H1 (cell line): ENCODE results near the gene TMEM181. TPM values are rescaled to one million over a fixed set of nuclear protein-coding genes. Genes with fewer than 3 reads are reported as not detected.

Source experiments
- CTCF ChIA-PET: fragments of 300-600 bp; sonication (Branson Sonifier 250); formaldehyde crosslinking; loops from one replicate; lab custom pipeline; 2021; ENCODE audit not compliant: partially characterized antibody; lab: Charles Lee
- POLR2A ChIA-PET: fragments of 300-600 bp; sonication (Branson Sonifier 250); formaldehyde crosslinking; loops from one replicate; lab custom pipeline; 2021; ENCODE audit warnings: inconsistent platforms; ENCODE audit not compliant: partially characterized antibody; lab: Charles Lee
- DNase-seq, 2 experiments: peaks; one replicate each; pipeline versions ENCODE4 v3.0.0 to v3.0.0-alpha.2; 2010 to 2022; ENCODE audit warnings: low spot score in 2 of 2, low read depth in 1 of 2, mixed read lengths in 1 of 2
- FAIRE-seq: peaks from 2 replicates; lab custom pipeline; 2011; peaks lifted over from hg19 to GRCh38; lab: Jason Lieb, UNC
- H2AFZ ChIP-seq: 2 replicates; pipeline ENCODE4 v1.8.1; 2012; ENCODE audit warnings: low read length, inconsistent platforms
- H2AK5ac ChIP-seq: 2 replicates; pipeline ENCODE4 v1.6.1; 2013; ENCODE audit warnings: low read depth, low read length
- H2BK120ac ChIP-seq: replicated peaks from 2 replicates; pipeline ENCODE3; 2013; ENCODE audit warnings: low read depth, low read length, inconsistent platforms
- H2BK12ac ChIP-seq: 2 replicates; pipeline ENCODE4 v1.6.1; 2013; ENCODE audit warnings: low read depth, low read length
- H2BK15ac ChIP-seq: 2 replicates; pipeline ENCODE4 v1.6.1; 2013; ENCODE audit warnings: low read length
- H2BK20ac ChIP-seq: 2 replicates; pipeline ENCODE4 v1.6.1; 2013; ENCODE audit warnings: low read length
- H2BK5ac ChIP-seq: 2 replicates; pipeline ENCODE4 v1.6.1; 2013; ENCODE audit warnings: low read depth, low read length
- H3K14ac ChIP-seq: 2 replicates; pipeline ENCODE4 v1.6.1; 2013; ENCODE audit warnings: inconsistent platforms; ENCODE audit not compliant: insufficient read length
- H3K18ac ChIP-seq: 2 replicates; pipeline ENCODE4 v1.6.1; 2013; ENCODE audit warnings: low read length; ENCODE audit errors: extremely low read depth
- H3K23ac ChIP-seq: 2 replicates; pipeline ENCODE4 v1.6.1; 2013; ENCODE audit warnings: inconsistent platforms; ENCODE audit not compliant: insufficient read length
- H3K23me2 ChIP-seq: 2 replicates; pipeline ENCODE4 v1.6.1; 2013; ENCODE audit warnings: low read depth, low read length
- H3K27ac ChIP-seq: 2 replicates; pipeline ENCODE4 v1.6.1; 2011; ENCODE audit warnings: low read depth, low read length, inconsistent platforms
- H3K27me3 ChIP-seq, 4 experiments: replicated peaks in 1 of 4; 1 replicate in 1 of 4; 2 replicates in 3 of 4; pipeline versions ENCODE4 v1.6.1 to v1.8.1; 2011 to 2013; ENCODE audit warnings: low read length in 3 of 4, mild to moderate bottlenecking in 3 of 4, inconsistent platforms in 2 of 4, mixed read lengths in 2 of 4, moderate library complexity in 1 of 4; ENCODE audit not compliant: control insufficient read depth in 3 of 4, insufficient read depth in 3 of 4; ENCODE audit errors: extremely low read depth in 1 of 4
- H3K36me3 ChIP-seq, 4 experiments: 2 replicates each; pipeline versions ENCODE4 v1.6.1 to v1.8.1; 2011 to 2013; ENCODE audit warnings: mild to moderate bottlenecking in 4 of 4, low read length in 3 of 4, moderate library complexity in 2 of 4, control low read depth in 1 of 4, inconsistent platforms in 1 of 4; ENCODE audit not compliant: insufficient read depth in 4 of 4, control insufficient read depth in 2 of 4
- H3K4ac ChIP-seq: replicated peaks from 2 replicates; pipeline ENCODE3; 2013; ENCODE audit warnings: low read length, low read depth, mixed read lengths, inconsistent platforms; ENCODE audit not compliant: insufficient read length
- H3K4me1 ChIP-seq, 4 experiments: replicated peaks in 1 of 4; 1 replicate in 1 of 4; 2 replicates in 3 of 4; pipeline versions ENCODE4 v1.6.1 to v1.8.1; 2011 to 2013; ENCODE audit warnings: low read length in 3 of 4, inconsistent platforms in 2 of 4, mixed read lengths in 1 of 4; ENCODE audit not compliant: insufficient read depth in 4 of 4, control insufficient read depth in 3 of 4
- H3K4me2 ChIP-seq, 2 experiments: 2 replicates each; pipeline versions ENCODE4 v1.6.1 to v1.8.1; 2011 to 2013; ENCODE audit warnings: low read depth in 2 of 2, low read length in 2 of 2, control low read depth in 1 of 2, inconsistent platforms in 1 of 2, mild to moderate bottlenecking in 1 of 2; ENCODE audit not compliant: insufficient read depth in 1 of 2
- H3K4me3 ChIP-seq, 4 experiments: fragments of 200-600, 300-600 bp in 1 of 4; sonication (generic), shearing (Covaris generic), sonication (Bioruptor Twin) in 1 of 4; 2 replicates each; pipeline versions ENCODE4 v1.5.1 to v1.8.1; 2011 to 2016; ENCODE audit warnings: low read length in 4 of 4, low read depth in 3 of 4, control low read depth in 2 of 4, inconsistent platforms in 2 of 4, mild to moderate bottlenecking in 2 of 4, mixed read lengths in 1 of 4, moderate library complexity in 1 of 4; ENCODE audit not compliant: insufficient read depth in 2 of 4; ENCODE audit errors: extremely low read depth in 1 of 4
- H3K56ac ChIP-seq: replicated peaks from 2 replicates; pipeline ENCODE3; 2013; ENCODE audit warnings: low read depth, mild to moderate bottlenecking, mixed read lengths, low read length, inconsistent platforms; ENCODE audit not compliant: insufficient read length
- H3K79me1 ChIP-seq: 2 replicates; pipeline ENCODE4 v1.6.1; 2013; ENCODE audit warnings: low read depth, low read length, control low read depth
- H3K79me2 ChIP-seq, 2 experiments: 2 replicates each; pipeline versions ENCODE4 v1.6.1 to v1.8.1; 2012 to 2013; ENCODE audit warnings: low read length in 2 of 2, mild to moderate bottlenecking in 2 of 2, inconsistent platforms in 1 of 2; ENCODE audit not compliant: insufficient read depth in 2 of 2, control insufficient read depth in 1 of 2
- H3K9ac ChIP-seq, 4 experiments: replicated peaks in 1 of 4; 1 replicate in 1 of 4; 2 replicates in 3 of 4; pipeline versions ENCODE4 v1.6.1 to v1.8.1; 2011 to 2013; ENCODE audit warnings: low read depth in 3 of 4, low read length in 3 of 4, control low read depth in 2 of 4, mild to moderate bottlenecking in 2 of 4, moderate library complexity in 2 of 4, inconsistent platforms in 1 of 4; ENCODE audit errors: extremely low read depth in 1 of 4
- H3K9me3 ChIP-seq, 2 experiments: 2 replicates each; pipeline versions ENCODE4 v1.6.1 to v1.8.1; 2012 to 2013; ENCODE audit warnings: mild to moderate bottlenecking in 2 of 2, moderate library complexity in 2 of 2, control low read depth in 1 of 2, inconsistent platforms in 1 of 2, low read depth in 1 of 2, low read length in 1 of 2, mixed read lengths in 1 of 2; ENCODE audit not compliant: insufficient read depth in 2 of 2
- H4K20me1 ChIP-seq, 2 experiments: replicated peaks in 1 of 2; 2 replicates each; pipeline versions ENCODE3 to v1.8.1; 2011 to 2013; ENCODE audit warnings: inconsistent platforms in 2 of 2, low read length in 2 of 2, mild to moderate bottlenecking in 1 of 2; ENCODE audit not compliant: insufficient read depth in 2 of 2, control insufficient read depth in 1 of 2
- H4K5ac ChIP-seq: 2 replicates; pipeline ENCODE4 v1.6.1; 2013; ENCODE audit warnings: low read length, low read depth, mixed read lengths, inconsistent platforms; ENCODE audit not compliant: insufficient read length
- H4K8ac ChIP-seq: 2 replicates; pipeline ENCODE4 v1.8.0; 2013; ENCODE audit warnings: mild to moderate bottlenecking, moderate library complexity, low read length, inconsistent platforms; ENCODE audit not compliant: insufficient read depth; ENCODE audit errors: extremely low read depth
- H4K91ac ChIP-seq: replicated peaks from 2 replicates; pipeline ENCODE3; 2013; ENCODE audit warnings: low read length, mixed read lengths, inconsistent platforms; ENCODE audit not compliant: insufficient read length
- BRCA1 ChIP-seq: IDR thresholded peaks from 2 replicates; pipeline ENCODE4 v1.6.1; 2012; ENCODE audit warnings: low read depth, low read length, improper control_type of control experiment
- CHD1 ChIP-seq: IDR thresholded peaks from 2 replicates; pipeline ENCODE4 v1.6.1; 2012; ENCODE audit warnings: low read depth, low read length, improper control_type of control experiment
- CTCF ChIP-seq, 3 experiments: IDR thresholded peaks; 1 replicate in 2 of 3; 2 replicates in 1 of 3; pipeline versions ENCODE4 v1.5.1 to v1.6.1; 2011; ENCODE audit warnings: low read length in 3 of 3, mild to moderate bottlenecking in 3 of 3, inconsistent platforms in 2 of 3, low read depth in 1 of 3, moderate library complexity in 1 of 3; ENCODE audit not compliant: insufficient read depth in 1 of 3; ENCODE audit errors: control extremely low read depth in 1 of 3
- HDAC6 ChIP-seq: IDR thresholded peaks from one replicate; pipeline ENCODE4 v1.7.1; 2012; ENCODE audit warnings: low read depth, mild to moderate bottlenecking, inconsistent platforms, low read length, moderate library complexity
- JUND ChIP-seq: IDR thresholded peaks from 2 replicates; pipeline ENCODE4 v1.6.1; 2011; ENCODE audit warnings: mild to moderate bottlenecking, improper control_type of control experiment, low read length
- KDM1A ChIP-seq: fragments of 200-600, 300-600 bp; sonication (generic); IDR thresholded peaks from 2 replicates; pipeline ENCODE4 v1.7.1; 2016; ENCODE audit warnings: mild to moderate bottlenecking, low read length, borderline replicate concordance
- KDM4A ChIP-seq: IDR thresholded peaks from one replicate; pipeline ENCODE4 v1.7.1; 2012; ENCODE audit warnings: low read depth, mild to moderate bottlenecking, moderate library complexity, low read length, inconsistent platforms; ENCODE audit not compliant: severe bottlenecking
- NRF1 ChIP-seq: IDR thresholded peaks from 2 replicates; pipeline ENCODE4 v1.6.1; 2011; ENCODE audit warnings: mild to moderate bottlenecking, low read depth, low read length, improper control_type of control experiment
- RBBP5 ChIP-seq: IDR thresholded peaks from 2 replicates; pipeline ENCODE4 v1.7.1; 2012; ENCODE audit warnings: low read depth, mild to moderate bottlenecking, inconsistent platforms, low read length, moderate library complexity, borderline replicate concordance
- SIN3A ChIP-seq, 2 experiments: IDR thresholded peaks in 1 of 2; conservative IDR thresholded peaks in 1 of 2; 2 replicates each; pipeline ENCODE4 v1.6.1; 2011 to 2012; ENCODE audit warnings: low read length in 2 of 2, improper control_type of control experiment in 1 of 2, low read depth in 1 of 2, mild to moderate bottlenecking in 1 of 2
- SIRT6 ChIP-seq: IDR thresholded peaks from one replicate; pipeline ENCODE4 v1.7.1; 2012; ENCODE audit warnings: low read length, inconsistent platforms
- TEAD4 ChIP-seq: IDR thresholded peaks from 2 replicates; pipeline ENCODE4 v1.6.1; 2012; ENCODE audit warnings: low read depth, low read length, inconsistent platforms, mixed read lengths
- WGBS, 2 experiments: shearing (Covaris generic) in 1 of 2; methylation state at CpG; one replicate each; pipeline versions ENCODE4 v1.1.6 to v1.1.7; 2013 to 2015; ENCODE audit warnings: low lambda C conversion rate in 2 of 2, mixed read lengths in 2 of 2, inconsistent platforms in 1 of 2, low coverage in 1 of 2, missing lambda C conversion rate in 1 of 2; ENCODE audit not compliant: insufficient replicate concordance in 2 of 2, insufficient coverage in 1 of 2, insufficient read length in 1 of 2; ENCODE audit errors: extremely low coverage in 1 of 2, missing lambda C conversion rate in 1 of 2; 5-methylcytosine and 5-hydroxymethylcytosine counted together
- polyA plus RNA-seq, 7 experiments: library from polyadenylated mRNA; depleted of rRNA in 3 of 7; stranded (reverse) in 5 of 7; unstranded in 2 of 7; fragments of >200 nt in 5 of 7; fragments of 200-250 nt in 2 of 7; gene quantifications; 1 replicate in 5 of 7; 2 replicates in 1 of 7; 4 replicates in 1 of 7; pipeline versions ENCODE4 v1.2.1 to v1.2.3, GENCODE V29; 2011 to 2013; ENCODE audit warnings: missing spikeins in 2 of 7, mixed read lengths in 2 of 7
- total RNA-seq: library from RNA; stranded (reverse); fragmentation: NEBNext Ultra II Directional; extraction: Animal tissue kit (Norgen Biotek cat#: 25700); gene quantifications from 2 replicates; pipeline ENCODE4 v1.2.1, GENCODE V29; 2021

TMEM181 gene
- total and polyA plus RNA-seq, 2 of the 8 experiments (the other 6 are each of a cell fraction or from before 2014, with no cell fraction given) = 8.6 to 19.0 TPM

- no peak overlapping the region for H2BK5ac ChIP-seq
- H4K5ac ChIP-seq = no peak overlapping the region
- no peak overlapping the region for H2BK20ac ChIP-seq
- no peak overlapping the region for H4K91ac ChIP-seq
- WGBS, 2 experiments = 97% methylated on average over 23 of the region's 33 CpGs; no CpG with 5 or more reads in 1 of the 2 experiments
- ChIA-PET POLR2A (interaction anchor here (1.3 kb wide), 1 partner anchor 21 kb away, joined by 3 read pairs; no protein-coding TSS in a partner anchor), CTCF (interaction anchor here (0.6 to 1.7 kb wide), 8 partner anchors 9 to 366 kb away, joined by 3 to 9 read pairs (median 4); no protein-coding TSS in a partner anchor)
- H3K4me1 ChIP-seq = peaks cover 0 to 5% (median 4%) of the 10 kb centered on the region in 4 experiments; a peak in 4 of 7 replicates
- H3K14ac ChIP-seq = no peak overlapping the region
- H3K4me2 ChIP-seq = peak overlapping the region in 1 of 2 experiments; percentile 47; a peak in 1 of 4 replicates
- no peaks in the 10 kb centered on the region for H3K27me3 ChIP-seq
- H3K4ac ChIP-seq = no peak overlapping the region
- no peaks in the 10 kb centered on the region for H3K23me2 ChIP-seq
- H3K23ac ChIP-seq = no peak overlapping the region
- no peak overlapping the region for H2BK120ac ChIP-seq
- H3K4me3 ChIP-seq = no peak overlapping the region
- H4K8ac ChIP-seq = no peak overlapping the region
- H3K79me1 ChIP-seq = no peaks in the 10 kb centered on the region
- FAIRE-seq = no peak
- peak in 1 of 2 experiments; percentile 74 for DNase-seq
- no peak overlapping the region for H2AK5ac ChIP-seq
- no peak overlapping the region for H3K27ac ChIP-seq
- peak overlapping the region; percentile 60; the same call in 1 of the 2 replicates for H2BK12ac ChIP-seq
- no peak overlapping the region for H3K9ac ChIP-seq
- no peak overlapping the region for H2BK15ac ChIP-seq
- H3K56ac ChIP-seq = no peak overlapping the region
- H3K9me3 ChIP-seq = no peaks in the 10 kb centered on the region
- no peaks in the 10 kb centered on the region for H3K36me3 ChIP-seq
- no peak overlapping the region for H3K18ac ChIP-seq
- no peaks in the 10 kb centered on the region for H4K20me1 ChIP-seq
- no peak overlapping the region for H2AFZ ChIP-seq
- H3K79me2 ChIP-seq = no peaks in the 10 kb centered on the region
- no peak for TF ChIP-seq HDAC6
- no peak for TF ChIP-seq CHD1
- TF ChIP-seq BRCA1 = no peak
- no peak for TF ChIP-seq CTCF (IDR thresholded peaks at IDR 0.05; ENCODE audit: control extremely low read depth in 1 of 3, insufficient read depth in 1 of 3, low read depth in 1 of 3, low read length in 3 of 3)
- TF ChIP-seq RBBP5 = no peak
- TF ChIP-seq JUND = no peak
- TF ChIP-seq KDM4A = no peak
- no peak for TF ChIP-seq SIN3A (conservative IDR thresholded peaks at IDR 0.05 in 1 of 2, IDR thresholded peaks at IDR 0.05 in 1 of 2; ENCODE audit: low read depth in 1 of 2, low read length in 2 of 2)
- TF ChIP-seq TEAD4 = no peak
- no peak for TF ChIP-seq KDM1A
- TF ChIP-seq SIRT6 = no peak
- TF ChIP-seq NRF1 = no peak
Measured at GRCh38 chr6:158516098-158516497, 43.8 kb upstream of the TMEM181 start.
